Measurements from ENCODE around the gene TAPBP.
"Not testable (repeated sequence)": the region's sequence is repeated elsewhere in the genome, so short reads cannot be mapped to it uniquely, and the experiment has no call there.

Gene TAPBP

DNA sequence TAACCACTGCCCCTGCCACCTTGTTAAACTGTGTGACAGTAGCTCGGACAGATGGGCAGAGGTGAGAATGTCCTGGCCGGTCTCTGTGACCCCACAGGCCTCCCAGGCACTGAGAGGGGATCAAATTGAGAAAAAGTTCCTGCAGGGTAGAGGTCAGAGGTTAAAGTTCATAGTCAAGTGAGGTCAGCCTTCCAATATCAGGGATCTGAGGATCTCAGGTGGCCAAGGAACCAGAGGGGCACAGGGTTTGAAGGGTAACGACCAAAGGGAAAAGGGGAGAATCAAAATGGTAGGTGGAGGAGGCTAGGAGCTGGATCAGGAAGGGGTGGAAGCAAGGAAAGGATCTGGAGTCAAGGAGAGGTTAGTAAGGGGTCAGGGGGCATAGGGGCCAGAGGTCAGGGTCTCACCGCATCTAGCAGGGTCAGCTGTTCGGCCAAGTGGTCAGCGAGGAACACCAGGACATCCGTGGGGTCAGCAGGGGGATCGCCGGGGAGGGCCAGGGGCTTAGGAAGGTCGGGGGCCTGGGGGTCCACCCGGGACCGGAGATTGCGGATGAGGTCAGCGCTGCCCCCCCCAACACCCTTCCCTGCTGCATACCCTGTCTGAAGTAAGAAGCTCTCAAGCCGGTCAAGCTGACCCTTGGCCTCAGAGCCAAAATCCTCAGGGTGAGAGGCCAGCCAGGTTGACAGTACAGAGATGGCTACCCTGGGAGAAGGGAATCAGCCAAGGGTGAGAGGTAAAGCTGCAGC lies 18.1 kb downstream of the TAPBP start:
- DNase-seq, result no peak

DNA sequence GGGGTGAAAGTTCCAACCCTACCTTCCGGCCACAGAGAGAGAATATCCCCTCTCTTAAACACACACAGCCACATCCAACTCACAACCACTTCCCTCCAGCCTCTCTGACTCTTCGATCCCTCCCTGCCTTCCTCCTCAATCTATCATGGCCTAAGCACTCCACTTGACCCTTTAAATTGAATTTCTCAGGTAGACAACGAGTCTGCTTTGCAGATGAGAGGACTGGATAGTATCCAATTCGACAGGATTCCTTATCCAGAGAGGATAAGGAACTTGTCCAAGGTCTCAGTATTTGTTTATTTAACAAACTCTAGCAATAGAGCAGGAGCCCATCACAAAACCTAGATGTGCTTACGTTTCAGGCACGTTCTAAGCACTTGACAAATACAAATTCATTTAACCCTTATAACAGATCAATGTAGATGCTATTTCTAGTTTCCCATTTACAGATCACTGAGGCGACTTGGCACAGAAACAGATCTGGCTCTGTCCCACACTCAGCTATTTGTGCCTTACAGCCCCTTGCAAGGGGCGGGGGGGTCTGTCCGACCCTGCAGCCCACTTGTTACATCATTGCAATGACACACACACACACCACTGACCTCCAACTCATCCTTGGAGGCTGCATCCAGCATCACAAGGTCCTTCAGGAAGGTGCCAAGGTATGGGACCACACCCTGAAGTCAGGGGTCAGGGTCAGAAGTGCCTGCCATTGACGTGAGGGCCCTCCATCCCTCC lies 19.6 kb downstream of the TAPBP start:
- no peak for DNase-seq

DNA sequence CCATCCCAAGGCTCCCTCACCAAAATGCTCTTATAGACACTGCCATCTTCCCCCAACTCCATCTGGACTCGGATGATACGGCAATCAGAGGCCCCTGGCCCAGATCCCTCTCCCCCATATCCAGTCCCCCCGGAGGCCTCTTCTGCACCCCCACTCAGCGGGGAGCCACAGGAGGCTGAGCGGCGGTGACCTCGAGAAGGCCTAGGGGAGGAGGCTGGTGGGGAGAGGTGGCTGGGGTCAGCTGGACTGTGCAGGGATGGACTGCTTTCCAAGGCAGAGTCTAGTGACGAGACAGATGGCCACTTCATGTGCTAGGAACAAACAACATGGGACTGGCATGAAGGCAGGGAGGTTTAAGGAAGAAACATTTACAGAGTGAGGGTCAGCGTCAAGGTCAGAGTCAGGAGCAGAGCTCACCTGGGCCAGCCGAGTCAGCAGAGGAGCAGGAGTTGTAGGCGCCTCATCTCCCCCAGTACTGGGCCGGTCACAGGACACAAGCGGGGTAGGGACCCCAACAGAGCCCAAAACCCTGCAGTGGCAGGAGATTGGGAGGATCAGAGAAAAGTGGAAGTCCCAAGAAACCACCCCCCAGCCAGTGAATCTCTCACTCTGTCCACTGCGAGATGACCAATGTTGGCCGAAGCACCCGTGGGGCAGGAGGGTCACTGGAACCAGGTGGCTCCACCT lies 20.7 kb downstream of the TAPBP start:
- no peak for DNase-seq

DNA sequence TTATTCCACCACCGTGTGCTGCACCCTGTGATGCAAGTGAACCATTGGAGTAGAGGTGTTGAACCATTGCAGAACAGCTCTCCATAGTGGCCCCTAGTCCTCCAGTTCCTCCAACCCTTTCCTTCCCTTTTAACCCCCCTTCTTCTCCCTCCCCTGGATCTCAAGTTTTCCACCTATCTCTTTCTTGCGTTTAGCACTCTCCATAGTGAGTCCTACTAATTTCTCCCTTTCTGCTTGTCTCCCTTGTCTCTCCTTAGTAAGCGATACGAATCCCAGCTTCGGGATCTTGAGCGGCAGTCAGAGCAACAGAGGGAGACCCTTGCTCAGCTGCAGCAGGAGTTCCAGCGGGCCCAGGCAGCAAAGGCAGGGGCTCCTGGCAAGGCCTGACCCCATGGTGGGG lies 23.4 kb downstream of the TAPBP start:
- no peak for DNase-seq

DNA sequence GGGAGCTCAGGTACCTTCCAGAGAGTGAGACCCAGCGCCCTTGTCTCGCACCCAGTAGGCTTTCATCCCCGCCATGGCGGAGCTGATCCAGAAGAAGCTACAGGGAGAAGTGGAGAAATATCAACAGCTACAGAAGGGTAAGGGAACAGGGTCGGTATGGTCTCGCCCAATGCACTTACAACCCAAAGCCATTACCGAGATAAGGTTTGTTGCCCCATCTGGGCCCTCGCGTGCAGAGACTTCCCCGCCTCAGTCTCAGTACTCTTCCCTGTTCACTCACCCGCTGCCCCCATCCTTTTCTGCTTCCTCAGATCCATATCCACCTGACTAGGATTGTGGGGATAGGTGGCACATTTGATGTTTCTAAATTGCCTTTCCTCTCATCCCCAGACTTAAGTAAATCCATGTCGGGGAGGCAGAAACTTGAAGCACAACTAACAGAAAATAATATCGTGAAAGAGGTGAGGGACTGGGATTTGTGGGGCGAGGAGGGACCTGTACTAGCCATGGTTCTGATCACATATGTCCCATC lies 24.0 kb downstream of the TAPBP start:
- DNase-seq, result no peak

DNA sequence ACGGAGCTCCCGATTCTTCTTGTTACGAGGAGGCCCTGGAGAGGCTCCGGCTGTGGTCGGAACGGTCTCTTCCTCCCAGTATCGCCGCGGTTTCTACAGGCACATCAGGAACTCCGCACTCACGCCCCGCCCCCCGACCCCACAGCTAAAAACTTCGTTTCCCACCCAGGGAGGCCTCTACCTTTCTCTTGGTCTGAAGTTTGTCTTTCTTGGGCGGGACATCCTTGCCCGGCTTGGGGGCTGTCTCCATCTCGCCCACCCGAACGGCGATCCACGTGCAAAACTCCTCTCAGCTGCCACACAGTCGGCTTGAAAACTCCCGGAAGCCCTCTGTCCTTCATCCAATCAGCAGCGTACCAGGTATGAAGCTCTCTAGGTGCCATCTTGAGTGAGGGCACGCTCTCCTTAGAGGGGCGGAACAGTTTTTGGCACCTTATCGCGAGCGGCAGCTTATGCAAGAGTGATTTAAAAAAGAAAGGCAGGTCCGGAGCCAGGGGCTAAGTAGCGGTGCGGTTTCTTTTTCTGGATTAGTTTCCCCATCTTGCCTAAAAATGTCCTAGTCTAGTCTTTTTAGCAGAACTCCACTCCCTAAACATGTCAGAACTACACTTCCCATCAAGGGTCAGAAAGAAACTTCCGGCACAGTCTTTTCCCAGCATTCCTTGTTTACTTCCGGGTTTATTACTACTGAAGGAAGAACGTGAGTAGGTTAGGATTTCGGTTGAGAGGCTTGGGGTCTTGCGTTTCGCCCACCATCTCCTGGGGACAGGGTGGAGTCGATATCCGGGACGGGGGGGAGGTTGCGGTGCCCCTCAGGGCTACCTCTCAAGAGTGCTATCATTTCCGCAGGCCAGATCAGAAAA lies 24.7 kb downstream of the TAPBP start, which contains the start of the genes PFDN6 and WDR46:
TSS of gene PFDN6 (plus strand) at position 681 of the 863 bp plus-strand sequence. CDS start 256 bp downstream, outside the sequence.
TSS of gene WDR46 (minus strand) at position 319 of the 863 bp plus-strand sequence. CDS start at position 250, 69 bp downstream.
- DNase-seq, result peak; percentile 78

DNA sequence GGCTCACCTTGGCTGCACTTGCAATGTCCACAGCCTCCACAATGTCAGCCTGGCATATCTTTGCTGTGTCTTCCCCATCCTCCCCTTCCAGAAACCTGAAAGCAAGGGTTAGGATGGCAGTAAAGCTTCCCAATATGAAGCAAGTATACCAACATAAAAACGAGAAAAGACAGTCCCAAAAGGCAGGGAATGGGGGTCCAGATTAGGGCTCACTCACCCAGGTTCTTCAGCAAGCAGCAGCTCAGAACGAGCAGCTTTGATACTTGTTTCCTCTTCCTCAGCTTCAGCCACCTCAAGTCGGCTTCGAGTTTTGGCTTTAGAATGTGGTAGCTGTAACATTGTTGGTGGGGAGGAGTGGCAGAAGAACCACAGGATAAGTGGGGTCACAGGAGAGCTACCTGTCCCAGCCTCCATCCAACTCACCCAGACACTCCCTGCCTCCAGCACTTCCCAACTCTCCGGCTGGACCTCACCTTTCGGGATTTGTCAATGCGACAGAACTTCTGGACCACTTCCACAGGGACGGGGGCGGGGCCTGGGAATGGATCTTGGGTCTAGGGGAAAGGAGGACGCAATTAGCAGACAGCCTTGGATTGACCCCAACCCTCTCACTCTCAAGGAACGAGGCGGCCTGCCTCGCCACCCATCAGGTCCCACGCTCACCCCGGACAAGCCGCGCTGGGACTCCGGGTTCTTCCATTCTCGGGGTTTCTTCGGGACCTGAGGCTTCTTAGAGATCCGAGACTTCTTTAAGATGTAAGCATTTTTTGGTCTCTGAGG lies 25.5 kb downstream of the TAPBP start:
- DNase-seq, result no peak

DNA sequence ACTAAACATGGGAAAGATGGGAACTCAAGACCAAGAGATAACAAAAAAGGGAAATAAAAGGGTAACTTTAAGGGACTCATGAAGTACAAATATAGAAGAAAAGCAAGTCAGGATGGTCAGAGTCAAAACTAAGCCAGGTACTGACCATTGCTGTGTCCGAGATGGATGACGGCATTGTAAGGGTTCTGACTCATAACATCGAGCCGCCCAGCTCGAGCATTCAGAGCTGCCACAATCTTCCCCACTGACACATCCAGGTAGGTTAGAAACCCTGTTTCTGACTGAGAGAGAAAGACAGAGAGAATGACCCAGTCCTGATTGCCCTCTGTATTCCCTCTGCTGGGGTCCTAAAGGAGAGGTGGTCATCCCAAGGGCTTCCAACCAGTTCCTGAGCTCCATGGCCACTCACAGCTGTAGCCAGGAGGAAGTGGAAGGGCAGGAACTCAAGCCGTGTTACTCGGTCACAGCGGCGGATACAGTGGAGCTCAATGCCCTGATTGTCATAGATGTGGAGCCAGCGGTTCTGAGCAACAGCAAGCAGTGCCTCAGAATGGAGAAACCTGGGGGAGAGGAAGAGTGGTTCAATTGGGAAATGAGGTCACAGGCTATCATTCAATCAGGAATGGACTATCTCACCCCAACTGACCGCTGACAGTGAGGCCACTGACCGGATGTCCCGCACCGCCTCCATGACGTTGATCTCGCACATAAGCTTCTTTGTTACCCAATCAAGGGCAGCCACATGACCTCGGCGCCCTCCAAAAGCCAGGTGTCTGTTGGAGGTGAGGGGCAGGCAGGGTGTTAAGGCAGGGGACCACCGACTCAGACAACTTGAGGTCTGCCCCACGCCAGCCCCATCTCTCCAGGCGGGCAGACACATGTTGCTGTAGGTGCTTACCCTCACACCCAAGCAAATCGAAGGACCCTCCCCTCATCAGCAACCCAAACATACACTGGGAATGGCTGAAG lies 26.6 kb downstream of the TAPBP start:
- no peak for DNase-seq

DNA sequence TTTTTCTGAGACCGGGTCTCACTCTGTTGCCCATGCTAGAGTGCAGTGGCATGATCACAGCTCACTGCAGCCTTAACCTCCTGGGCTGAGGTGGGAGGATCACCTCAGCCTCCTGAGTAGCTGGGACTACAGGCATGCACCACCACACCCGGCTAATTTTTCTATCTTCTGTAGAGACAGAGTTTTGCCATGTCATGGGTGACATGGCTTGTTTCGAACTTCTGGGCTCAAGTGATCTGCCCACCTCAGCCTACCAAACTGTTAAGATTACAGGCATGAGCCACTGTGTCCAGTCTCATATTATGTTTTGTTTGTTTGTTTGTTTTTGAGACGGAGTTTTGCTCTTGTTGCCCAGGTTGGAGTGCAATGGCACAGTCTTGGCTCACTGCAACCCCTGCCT lies 28.7 kb downstream of the TAPBP start:
- not testable (repeated sequence) for DNase-seq

DNA sequence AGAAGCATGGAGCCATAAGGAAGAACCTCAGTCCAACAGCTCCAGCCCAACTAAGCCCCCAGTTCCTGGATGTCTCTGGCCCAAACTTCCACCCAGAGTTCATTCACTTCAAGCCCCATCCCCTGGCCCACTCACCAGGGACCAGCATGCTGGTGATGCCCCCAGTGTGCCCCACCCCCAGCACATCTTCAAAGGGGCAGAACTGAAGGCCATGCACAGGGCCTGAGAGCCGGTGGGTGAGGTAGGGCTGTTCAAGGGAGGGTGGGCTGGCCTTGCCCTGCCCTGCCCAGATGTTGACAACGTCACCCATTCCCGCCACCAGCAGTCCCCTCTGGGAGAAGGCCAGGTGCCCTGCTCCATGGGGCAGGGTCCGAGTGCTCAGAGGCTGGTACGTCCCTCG lies 33.3 kb downstream of the TAPBP start:
- DNase-seq, result no peak

DNA sequence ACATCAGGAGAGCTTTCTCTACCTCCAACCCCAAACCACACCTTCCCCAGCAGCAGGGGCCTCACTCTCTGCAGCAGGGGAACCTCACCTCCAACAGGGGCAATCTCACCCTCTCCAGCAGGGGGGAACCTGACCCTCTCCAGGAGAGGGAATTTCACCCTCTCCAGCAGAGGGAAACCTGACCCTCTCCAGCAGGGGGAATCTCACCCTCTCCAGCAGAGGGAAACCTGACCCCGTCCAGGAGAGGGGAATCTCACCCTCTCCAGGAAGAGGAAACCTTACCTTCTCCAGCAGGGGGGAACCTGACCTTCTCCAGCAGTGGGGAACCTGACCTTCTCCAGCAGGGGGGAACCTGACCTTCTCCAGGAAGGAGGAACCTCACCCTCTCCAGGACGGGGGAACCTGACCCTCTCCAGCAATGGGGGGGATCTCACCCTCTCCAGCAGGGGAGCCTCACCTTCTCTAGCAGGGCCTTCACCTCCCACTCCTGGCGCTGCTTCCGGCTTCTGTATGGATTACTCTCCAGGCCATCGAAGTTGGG lies 33.8 kb downstream of the TAPBP start:
- peak; percentile 65 for DNase-seq

DNA sequence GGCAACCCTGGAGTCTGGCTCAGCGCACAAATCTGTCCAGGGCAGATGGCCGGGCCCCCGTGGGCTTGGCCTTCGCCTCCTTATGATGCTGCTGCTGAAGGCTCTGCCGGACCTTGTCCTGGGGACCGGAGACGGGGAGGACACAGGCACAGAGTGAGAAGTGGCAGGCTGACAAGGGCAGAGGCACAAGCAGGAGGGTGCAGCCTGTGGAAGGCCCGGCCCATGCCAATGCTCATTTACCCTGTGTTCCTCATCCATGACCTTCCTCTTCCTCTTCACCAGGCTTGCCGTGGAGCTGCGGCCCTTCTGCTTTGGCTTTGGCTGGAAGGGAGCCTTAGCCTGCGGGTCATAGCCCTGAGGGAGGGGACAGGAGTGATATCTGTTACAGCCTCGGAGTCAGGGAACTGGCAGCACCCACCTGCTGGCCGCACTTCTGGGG lies 34.6 kb downstream of the TAPBP start:
- DNase-seq, result no peak

DNA sequence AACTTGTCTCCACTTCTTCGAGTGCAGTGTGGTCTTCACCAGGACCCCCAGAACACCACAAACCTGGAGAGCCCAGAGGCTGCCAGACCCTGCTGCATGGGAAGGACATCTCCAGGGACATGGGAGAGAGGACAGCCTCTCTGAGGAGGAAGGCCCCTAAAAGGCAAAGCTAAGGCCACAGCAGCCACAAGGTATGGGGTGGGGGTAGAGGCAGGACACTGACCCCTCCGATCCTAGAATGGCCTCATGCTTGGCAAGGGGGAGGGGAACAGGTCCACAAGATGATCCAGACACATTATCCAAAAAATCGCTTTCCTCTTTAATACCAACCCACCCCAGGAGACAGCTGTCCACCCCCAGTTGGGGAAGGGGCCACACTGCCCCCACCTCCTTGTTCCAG lies 35.1 kb downstream of the TAPBP start:
- DNase-seq, result no peak

DNA sequence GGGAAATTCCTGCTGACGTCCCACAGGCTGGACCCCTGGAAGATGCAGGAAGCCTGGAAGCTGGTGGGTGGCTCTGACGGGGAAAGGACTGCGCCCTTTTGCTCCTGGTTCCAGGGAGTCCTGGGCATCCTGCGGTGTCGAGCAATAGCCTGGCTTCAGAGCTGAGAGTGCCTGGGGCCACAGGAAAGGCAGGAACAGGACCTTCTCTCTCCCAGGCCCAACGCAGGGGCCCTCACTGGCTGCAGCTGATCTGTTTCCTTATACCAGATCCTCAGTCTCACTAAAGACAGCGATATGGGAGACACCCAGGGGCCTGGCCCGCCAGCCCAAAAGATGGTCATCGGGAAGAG lies 35.5 kb downstream of the TAPBP start:
- DNase-seq, result no peak

DNA sequence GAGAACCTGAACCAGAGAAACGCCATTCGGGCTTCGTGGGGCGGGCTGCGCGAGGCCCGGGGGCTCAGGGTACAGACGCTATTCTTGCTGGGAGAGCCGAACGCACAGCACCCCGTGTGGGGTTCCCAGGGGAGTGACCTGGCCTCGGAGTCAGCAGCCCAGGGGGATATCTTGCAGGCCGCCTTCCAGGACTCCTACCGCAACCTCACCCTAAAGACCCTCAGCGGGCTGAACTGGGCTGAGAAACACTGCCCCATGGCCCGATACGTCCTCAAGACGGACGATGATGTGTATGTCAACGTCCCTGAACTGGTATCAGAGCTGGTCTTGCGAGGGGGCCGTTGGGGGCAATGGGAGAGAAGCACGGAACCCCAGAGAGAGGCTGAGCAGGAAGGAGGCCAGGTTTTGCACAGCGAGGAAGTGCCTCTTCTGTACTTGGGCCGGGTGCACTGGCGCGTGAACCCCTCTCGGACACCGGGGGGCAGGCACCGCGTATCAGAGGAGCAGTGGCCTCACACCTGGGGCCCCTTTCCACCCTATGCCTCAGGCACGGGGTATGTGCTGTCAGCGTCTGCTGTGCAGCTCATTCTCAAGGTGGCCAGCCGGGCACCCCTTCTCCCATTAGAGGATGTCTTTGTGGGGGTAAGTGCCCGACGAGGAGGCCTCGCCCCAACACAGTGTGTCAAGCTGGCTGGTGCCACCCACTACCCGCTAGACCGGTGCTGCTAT lies 36.1 kb downstream of the TAPBP start:
- DNase-seq, result no peak

DNA sequence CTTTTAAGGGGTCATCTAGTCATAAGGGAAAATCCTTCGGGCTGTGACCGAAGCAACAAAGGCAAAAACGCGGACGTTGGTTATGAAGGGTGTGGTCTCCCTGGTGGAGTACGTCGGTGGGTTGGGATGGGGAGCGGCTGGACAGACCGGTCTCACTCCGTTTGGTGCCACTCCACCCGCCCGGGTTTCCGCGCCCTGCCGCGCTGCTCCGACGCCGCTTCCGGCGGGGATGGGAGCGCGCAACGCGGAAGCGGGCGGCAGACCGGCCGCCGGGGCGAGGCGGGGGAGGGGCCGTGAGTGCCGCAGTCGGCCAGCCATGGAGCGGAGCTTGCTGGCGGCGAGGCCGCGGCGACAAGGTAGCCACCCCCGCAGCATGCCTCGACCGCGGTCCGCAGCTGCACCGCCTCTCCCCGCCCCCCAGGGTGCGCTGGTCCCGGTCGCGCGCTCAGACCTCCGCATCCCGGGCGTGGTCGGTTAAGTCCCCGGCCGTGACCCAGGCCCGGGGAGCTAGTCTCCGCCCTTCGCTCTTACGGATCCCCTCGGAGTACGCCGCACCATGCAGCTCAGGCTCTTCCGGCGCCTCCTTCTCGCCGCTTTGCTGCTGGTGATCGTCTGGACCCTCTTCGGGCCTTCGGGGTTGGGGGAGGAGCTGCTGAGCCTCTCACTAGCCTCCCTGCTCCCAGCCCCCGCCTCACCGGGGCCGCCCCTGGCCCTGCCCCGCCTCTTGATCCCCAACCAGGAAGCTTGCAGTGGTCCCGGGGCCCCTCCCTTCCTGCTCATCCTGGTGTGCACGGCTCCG lies 36.8 kb downstream of the TAPBP start, which contains the start of gene B3GALT4:
TSS of gene B3GALT4 (plus strand) at position 260 of the 799 bp plus-strand sequence. CDS start at position 557, 297 bp downstream.
- no peak for DNase-seq

DNA sequence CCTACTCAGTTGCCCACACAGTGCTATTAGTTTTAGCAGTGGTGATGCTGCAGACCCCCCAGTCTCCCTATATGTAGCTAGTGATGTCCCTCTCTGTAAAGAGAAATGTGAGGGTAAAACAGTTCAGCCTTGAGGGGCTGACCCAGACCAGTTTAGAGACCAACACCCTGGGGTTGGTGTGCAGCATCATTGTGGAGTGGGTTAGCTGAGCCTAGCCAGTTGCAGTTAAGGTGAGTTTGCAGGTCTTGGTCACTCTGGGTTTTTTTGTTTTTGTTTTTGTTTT lies 37.4 kb downstream of the TAPBP start:
- DNase-seq, result no peak

DNA sequence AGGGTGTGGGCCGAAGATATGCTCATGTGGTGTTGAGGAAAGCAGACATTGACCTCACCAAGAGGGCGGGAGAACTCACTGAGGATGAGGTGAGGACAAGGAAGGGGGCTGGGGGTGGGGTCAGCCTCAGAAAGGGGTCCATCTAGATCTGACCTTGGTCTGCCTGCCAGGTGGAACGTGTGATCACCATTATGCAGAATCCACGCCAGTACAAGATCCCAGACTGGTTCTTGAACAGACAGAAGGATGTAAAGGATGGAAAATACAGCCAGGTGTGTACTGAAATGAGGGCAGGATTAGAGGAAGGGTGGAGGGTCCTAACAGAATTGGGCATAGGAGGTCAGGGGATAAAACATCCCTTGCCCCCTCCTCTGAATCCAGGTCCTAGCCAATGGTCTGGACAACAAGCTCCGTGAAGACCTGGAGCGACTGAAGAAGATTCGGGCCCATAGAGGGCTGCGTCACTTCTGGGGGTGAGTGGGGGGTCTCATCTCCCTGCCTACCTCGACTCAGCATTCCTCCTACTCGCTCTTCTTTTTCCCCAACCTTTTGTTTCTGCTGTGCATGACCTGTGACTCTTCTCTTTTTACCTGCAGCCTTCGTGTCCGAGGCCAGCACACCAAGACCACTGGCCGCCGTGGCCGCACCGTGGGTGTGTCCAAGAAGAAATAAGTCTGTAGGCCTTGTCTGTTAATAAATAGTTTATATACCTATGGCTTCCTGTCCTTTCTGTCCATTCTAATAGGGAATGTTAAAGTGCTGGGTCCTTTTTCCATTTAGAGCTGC lies 37.9 kb downstream of the TAPBP start:
- DNase-seq, result not testable (repeated sequence)
